ENCODE data around the gene PPTC7.
"Not testable (repeated sequence)": the region's sequence is repeated elsewhere in the genome, so short reads cannot be mapped to it uniquely, and the experiment has no call there.

Gene PPTC7

DNA sequence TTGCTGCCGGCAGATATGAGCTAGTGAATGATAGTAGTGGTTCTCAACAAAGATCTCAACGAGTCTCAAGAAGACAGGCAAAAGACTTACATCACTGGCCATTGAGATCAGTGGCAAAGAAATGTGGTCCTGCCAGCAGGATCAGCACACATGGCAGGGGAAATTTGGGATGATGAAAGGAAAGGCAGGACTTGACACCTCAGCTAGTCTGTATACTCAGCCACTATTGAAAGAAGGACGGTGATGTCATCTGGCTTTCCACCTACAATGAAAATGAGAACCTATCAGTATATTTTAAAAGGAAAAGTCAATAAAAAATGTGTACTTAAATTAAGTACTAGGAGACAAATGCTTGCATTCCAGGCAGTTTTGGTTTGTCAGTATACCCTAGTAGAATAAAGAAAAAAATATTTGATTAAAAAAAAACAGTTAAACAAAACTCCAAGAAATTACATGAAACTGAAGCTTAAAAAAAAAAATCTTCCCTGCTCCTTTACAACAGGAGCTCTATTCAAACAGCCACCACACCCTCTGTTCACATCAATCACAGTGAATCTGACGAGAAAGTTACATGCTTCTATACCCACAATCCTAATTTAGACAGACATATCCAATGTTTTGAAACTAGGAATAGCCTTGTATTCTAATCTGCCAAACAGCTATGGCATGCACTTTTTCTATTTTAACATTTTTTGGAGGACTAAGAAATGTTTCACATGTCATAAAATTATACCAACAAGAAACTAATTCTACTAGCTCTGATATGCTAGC lies 46.1 kb downstream of the PPTC7 start:
- no peak for DNase-seq (ENCODE audit: low spot score)

DNA sequence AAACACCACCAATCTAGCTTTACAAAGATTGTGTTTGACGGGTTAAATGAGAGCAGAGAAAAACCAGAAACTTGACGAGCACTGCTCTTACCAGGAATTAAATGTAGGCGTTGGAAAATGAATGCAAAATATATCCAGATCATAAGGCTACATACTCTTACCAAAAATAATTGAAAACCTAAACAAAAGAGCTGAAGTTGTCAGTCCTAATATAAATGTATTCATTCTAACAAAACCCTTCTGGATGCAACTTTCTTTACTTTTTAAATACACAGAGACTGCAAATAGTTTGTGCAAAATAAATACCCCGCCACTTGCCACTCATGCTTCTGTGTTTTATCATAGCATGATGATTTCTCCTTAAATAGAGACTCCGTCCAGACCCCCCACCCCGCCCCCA lies 48.3 kb downstream of the PPTC7 start:
- no peak for DNase-seq (ENCODE audit: low spot score)

DNA sequence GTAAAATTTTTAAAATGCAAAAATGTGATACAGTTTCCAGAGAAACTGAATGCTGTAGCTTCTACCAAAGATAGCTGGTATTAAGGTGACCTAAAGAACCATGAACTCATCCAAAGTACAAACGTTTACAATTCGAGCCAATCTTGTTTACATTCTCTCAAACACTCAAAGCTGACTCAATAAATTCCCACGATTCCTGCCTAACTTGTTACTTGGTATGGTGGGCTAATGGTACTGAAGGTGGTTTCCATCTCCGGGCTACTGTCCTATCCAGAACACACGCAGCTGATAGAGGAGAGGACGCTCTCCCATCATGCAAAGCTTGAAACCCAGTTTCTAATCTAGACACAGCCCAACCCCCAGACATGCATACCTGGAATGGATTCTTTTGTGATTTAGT lies 49.5 kb downstream of the PPTC7 start:
- DNase-seq (ENCODE audit: low spot score), result no peak

DNA sequence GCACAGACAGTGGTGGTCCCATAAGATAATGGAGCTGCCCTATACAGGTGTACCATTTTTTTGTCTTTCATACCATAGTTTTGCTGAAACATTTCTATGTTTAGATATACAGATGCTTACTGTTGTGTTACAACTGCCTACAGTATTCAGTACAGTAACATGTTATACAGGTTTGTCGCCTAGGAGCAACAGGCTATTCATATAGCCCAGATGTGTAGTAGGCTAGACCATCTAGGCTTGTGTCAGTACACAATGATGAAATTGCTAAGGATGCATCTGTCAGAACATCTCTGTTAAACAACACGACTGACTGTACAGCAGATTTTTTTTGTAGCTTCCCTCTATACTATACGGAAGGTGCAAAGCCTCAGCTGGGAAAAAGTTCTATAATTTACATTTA lies 50.5 kb downstream of the PPTC7 start:
- no peak for DNase-seq (ENCODE audit: low spot score)

DNA sequence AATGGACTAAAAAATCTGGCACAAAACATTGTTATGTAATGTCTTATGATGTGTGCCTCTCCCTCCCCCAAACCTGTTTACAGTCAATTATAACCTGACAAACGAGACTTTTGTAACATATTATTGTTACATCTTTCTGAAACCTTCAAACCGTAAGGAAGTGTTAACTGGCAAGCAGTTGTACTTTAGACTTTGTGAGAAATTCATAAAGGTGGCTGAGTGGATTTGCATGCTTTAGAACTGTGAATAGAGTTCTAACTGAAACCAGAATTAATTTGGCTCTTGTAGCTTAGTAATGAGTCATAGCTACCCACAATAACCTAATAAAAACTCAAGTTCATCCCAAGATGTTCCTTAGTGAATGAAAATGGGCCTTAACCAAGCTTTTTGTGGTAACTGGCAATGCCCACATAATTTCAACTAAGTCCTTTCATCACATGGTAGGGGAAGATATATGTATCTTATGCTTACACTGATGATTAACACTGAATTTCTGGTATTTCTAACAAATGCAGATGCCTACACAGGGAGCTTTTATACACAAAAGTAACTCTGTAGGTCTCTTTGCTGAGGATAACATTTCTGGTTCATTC lies 51.3 kb downstream of the PPTC7 start:
- no peak for DNase-seq (ENCODE audit: low spot score)

DNA sequence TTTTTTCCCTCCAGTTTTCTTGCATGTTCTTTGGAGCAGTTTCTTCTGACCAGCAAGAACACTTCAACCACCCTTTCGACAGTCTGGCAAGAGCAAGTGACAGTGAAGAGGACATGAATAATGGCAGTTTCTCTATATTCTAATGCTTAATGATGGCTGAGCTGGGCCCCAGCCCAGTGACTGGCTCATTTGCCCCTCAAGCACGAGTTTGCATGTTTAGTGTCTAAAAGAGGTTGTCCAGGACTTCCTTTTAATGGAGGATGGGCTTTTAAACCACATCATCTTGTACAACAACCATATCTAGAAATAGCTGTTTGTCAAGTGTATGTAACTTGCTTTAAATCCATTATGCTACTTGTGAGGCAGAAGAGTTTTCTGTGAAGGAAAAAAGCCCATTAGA lies 52.6 kb downstream of the PPTC7 start:
- DNase-seq (ENCODE audit: low spot score), result no peak

DNA sequence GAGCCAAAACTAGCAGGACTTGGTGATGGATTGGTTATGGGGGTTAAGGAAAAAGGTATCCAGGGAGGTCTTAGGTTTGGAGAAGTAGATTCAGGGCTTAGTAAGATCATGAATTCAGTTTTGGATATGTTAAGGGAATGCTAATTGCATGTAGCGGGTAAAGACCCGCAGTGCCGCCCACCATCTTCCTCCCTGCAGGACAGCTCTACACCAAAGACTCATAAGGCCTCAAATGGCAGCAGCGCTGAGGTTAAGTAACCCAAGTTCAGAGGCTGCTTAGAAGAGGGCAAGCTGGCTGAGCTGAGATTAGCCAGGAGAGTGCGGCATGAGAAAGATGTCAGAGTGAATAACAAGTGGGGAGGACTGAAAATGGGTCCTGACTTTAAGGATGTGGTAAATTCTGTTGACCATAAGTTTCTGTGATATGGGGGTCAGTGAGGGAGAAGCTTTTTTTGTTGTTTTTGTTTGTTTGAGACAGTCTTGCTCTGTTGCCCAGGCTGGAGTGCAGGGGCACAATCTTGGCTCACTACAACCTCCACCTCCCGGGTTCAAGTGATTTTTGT lies 54.8 kb downstream of the PPTC7 start:
- no peak for DNase-seq (ENCODE audit: low spot score)

DNA sequence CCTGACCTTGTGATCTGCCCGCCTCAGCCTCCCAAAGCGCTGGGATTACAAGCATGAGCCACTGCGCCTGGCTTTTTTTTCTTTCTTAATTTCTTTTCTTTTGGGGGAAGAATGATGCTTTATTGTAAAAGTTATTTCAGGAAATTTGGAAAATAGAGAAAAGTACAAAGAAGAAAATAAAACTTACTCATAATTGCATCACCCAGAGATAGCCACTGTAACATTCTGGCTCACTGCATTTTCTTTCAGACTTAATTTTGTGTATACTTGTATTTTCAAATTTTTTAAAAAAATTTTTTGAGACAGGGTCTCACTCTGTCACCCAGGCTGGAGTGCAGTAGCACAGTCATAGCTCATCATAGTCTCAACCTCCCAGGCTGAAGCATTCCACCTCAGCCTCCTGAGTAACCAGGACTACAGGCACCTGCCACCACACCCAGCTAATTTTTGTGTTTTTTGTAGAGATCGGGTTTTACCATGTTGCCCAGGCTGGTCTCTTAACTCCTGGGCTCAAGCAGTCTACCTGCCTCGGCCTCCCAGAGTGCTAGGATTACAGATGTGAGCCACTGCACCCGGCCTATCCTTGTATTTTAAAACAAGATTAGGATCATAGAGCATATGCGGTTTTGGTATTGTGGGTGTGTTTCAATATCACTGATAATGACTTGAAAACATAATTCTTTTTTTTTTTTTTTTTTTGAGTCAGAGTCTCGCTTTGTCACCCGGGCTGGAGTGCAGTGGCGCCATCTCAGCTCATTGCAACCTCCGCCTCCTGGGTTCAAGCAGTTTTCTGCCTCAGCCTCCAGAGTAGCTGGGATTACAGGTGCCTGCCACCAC lies 62.0 kb downstream of the PPTC7 start:
- DNase-seq (ENCODE audit: low spot score), result not testable (repeated sequence)

DNA sequence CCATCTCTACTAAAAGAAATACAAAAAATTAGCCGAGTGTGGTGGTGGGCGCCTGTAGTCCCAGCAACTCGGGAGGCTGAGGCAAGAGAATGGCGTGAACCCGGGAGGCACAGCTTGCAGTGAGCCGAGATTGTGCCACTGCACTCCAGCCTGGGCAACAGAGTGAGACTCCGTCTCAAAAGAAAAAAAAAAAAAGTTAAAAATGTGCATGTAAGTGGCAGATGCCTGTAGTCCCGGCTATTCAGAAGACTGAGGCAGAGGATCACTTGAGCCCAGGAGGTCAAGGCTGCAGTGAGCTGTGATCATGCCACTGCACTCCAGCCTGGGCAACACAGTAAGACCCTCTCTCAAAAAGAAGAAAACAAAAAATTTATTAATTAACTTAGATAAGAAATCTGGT lies 65.1 kb downstream of the PPTC7 start:
- DNase-seq (ENCODE audit: low spot score), result not testable (repeated sequence)

DNA sequence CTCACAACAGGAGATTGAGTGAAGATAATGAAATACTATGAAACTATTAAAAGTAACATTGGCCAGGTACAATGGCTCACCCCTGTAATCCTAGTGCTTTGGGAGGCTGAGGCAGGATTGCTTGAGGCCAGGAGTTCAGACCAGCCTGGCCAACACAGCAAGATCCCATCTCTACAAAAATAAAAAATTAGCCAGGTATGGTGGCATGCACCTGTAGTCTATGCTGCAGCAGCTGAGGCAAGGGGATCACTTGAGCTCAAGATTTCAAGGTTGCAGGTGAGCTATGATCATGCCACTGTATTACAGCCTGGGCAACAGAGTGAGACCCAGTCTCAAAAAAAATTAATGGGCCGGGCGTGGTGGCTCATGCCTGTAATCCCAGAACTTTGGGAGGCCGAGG lies 66.1 kb downstream of the PPTC7 start:
- no peak for DNase-seq (ENCODE audit: low spot score)

DNA sequence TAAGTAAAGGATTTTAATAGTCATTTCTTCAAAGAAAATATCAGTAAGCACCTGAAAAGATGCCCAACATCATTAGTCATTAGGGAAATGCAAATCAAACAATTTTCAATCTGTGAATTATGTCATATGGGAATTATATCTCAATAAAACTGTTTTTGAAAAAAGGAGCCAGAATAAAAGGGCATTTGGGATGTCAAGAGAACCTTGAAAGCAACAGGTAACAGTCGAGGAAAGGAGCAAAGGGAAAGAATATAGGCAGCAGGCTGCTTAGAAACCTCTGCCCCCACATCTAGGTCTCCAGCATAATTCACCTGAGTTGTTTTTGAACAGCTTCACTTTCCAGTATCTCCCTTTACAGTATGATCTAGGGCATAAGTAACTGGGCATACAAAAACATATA lies 68.8 kb downstream of the PPTC7 start:
- DNase-seq (ENCODE audit: low spot score), result no peak

DNA sequence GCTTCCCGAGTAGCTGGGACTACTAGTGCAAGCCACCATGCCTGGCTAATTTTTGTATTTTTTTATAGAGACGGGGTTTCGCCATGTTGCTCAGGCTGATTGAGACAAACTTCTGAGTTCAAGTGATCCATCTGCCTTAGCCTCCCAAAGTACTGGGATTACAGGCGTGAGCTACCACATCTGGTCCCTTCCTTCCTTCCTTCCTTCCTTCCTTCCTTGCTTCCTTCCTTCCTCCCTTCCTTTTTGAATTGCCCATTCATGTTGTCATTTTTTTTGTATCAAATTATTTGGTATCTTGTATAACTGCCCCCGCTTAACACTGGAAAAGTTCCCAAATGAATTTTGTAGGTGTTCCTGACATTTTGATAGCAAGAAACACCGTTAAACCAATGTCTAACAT lies 69.3 kb downstream of the PPTC7 start:
- DNase-seq (ENCODE audit: low spot score), result no peak

DNA sequence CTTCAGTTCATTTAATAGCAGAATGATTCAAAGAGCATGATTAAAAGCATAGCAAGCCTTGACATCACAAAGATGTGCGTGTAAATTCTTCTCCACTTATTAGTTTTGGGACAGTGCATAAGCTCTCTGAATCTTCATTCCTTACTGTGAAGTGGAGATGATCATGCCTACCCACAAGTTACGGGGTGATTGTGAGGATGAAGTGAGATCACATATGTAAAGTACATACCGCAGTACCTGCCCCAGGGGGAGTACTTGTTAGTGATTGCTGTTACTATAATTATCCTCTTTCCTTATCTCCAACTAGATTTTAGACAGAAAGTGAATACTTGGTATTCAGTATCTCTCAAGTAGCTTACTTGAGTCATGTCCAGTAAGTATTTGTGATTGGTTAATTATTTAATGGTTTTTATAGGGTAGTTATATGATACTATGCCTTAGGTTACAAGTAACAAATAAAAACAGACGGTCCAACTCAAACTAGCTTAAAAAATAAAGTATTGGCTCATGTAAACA lies 75.0 kb downstream of the PPTC7 start:
- DNase-seq (ENCODE audit: low spot score), result no peak

DNA sequence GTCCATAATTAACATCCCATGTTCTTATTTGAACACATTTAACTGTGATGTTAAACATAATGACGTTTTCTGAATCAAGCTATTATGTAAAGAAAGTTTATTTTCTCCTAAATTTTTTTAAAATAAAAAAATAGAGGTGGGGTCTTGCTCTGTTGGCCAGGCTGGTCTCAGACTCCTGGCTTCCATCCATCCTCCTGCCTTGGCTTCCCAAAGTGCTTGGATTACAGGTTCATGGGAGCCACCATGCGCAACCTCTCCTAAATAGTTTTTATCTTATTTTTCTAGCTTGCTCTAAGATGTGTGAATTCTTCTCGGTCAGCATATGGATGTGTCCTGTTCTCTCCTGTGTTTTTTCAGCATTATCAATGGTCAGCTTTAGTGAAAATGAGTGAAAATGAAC lies 77.8 kb downstream of the PPTC7 start:
- no peak for DNase-seq (ENCODE audit: low spot score)

DNA sequence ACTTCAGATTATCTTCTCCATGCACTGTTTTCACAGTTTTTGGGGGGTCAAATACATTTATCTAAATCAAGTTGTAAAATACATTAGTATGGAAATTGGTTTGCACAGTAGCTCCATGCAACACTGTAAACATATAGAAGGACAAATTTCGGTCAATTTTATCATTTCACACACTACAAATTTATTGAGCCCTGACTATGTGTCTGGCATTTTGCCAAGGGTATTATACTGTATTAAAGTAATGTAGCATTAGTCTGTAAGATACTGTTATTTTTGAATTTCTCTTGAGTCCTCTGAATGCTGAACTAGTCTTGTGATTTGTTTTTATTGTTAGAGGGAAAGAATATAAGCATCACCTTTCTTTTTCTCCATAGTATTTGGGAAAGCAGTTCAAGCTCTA lies 79.7 kb downstream of the PPTC7 start:
- DNase-seq (ENCODE audit: low spot score), result no peak

DNA sequence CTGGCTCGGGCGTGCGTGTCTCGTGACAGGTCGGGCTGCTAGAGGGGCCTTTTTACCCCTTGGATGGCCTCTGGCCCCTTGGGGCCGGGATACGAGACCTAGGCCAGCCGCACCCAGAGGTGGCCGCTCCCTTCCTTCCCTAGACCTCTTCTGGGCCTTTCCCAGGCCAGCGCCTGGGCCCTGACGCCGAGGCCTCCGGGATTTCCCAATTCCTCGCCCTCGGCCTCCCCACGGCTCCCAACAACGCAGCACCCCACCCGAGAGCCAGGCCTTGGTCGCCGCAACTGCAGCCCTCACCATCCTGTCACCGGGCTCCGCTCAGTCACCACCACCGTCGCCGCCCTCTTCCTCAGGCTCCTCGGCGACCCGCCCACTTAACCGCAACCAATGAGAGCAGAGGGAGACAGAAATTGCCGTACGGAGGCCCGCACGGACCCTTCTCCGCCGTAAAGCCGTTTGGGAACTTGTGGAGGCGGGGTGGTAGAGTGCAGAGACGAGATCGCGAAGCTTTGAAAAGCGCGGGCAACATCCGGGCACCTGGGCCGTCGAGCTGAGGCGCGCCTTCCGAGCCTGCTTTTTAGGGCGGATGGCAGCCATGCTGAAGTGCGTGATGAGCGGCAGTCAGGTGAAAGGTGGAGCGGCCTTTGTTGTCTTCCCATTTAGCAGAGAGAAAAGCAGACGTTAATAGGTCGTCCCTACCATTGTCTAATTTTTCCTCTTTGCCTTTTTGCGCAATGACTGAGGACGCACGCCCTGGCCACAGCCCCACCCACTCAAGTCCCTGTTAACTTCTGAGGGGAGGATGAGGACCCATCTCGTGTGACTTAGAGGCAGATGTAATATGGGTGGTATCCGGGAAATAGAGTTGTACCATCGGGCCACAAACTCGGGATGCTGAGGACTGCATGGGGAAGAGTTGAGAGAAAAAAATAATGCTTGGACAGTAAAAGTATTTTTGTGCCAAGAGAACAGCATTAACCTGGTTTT lies 81.1 kb downstream of the PPTC7 start, which contains the start of the genes RAD9B and VPS29:
Gene RAD9B (plus strand): TSS at position 580 of the 987 bp plus-strand sequence. CDS start 7 bp downstream, at position 587.
Gene VPS29 (minus strand): TSS at position 360 of the 987 bp plus-strand sequence. CDS start 60 bp downstream, at position 300.
- DNase-seq (ENCODE audit: low spot score), result peak; percentile 96

DNA sequence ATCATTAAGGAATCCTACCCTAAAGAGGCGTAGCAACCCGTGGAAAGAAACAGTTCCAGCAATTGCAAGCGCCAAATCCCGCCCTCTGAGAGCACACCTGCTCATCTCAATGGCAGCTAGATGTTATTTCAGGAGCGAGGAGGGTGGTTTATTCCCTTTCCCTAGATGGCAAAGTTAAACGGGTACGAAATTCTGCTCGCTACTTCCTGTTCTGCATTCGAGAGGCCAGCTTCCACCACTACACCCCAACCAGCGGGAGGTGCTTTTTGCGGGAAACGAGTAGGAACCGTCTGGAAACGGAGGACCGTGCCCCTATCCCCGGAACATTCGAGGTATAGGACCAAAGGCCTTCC lies 81.7 kb downstream of the PPTC7 start:
- no peak for DNase-seq (ENCODE audit: low spot score)

DNA sequence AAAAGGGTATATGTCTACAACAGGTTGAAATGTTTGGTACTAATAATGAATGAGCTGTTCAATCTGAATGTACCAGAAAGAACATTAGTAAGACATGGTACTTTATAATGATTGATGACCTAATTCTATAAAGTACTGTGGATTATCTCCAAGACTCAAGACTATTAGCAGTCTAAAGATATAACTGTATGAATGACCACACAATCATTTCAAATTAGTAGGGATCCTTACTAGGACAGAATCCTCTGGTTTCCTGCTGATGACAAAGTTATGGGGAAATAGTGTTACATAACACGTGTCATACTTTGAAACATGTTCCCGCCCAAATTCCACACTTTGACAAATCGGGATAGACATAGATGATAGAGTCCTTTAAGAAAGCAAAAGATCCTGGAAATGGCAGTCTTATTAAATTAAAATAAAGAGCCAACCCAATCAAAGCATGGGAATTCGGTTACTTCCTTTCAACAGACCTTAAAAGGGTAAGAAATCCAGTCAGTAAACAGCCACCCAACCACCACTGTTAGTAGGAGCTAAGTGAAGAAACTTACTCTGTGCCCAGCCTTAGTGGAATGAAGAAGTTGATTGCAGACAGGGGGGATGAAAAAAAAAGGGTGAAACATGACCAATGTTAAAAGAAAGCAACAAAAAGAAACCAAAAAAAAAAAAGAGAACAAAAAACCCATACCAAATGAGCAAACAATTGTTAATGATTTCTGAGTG lies 84.0 kb downstream of the PPTC7 start:
- DNase-seq (ENCODE audit: low spot score), result no peak

Measured in iPS-NIHi11 (cell line).